ENCODE data around the gene RC3H2.

Gene RC3H2

GRCh38 chr9:122800066-122801060 lies 104.8 kb downstream of the RC3H2 start, which contains the start of gene OR1K1:
TSS of gene OR1K1 (plus strand) at chr9:122800123. CDS start at chr9:122800123, 0 bp downstream.
- no peak for DNase-seq (ENCODE audit: low spot score)

- DNase-seq (ENCODE audit: low spot score), result no peak
These were observed 107.7 kb downstream of the RC3H2 start for GRCh38 chr9:122797316-122798063.

Measured in hematopoietic multipotent progenitor cell treated with erythropoietin and hydrocortisone succinate and interleukin-3 and kit ligand, for 17 days (in vitro differentiated cells).